ENCODE results near the gene MYO5A.
"Not testable (repeated sequence)": the region's sequence is repeated elsewhere in the genome, so short reads cannot be mapped to it uniquely, and the experiment has no call there.

Gene MYO5A

GRCh38 chr15:52540374-52541012 is 11.8 kb upstream of the MYO5A start:
- DNase-seq = no peak

GRCh38 chr15:52537459-52537858 is 8.8 kb upstream of the MYO5A start:
- DNase-seq = no peak

- no peak for DNase-seq
Measured at GRCh38 chr15:52532427-52532826, 3.7 kb upstream of the MYO5A start.

- no peak for DNase-seq
Measured at GRCh38 chr15:52529940-52530339, 1.3 kb upstream of the MYO5A start.

- peak; percentile 22 for DNase-seq
Measured at GRCh38 chr15:52529341-52529924, 753 bp upstream of the MYO5A start.

- peak; percentile 45 for DNase-seq
Measured at GRCh38 chr15:52527911-52528563, 643 bp downstream of the MYO5A start.

- no peak for DNase-seq
Measured at GRCh38 chr15:52527196-52527910, 1.3 kb downstream of the MYO5A start.

GRCh38 chr15:52524223-52525136 is 4.2 kb downstream of the MYO5A start:
- DNase-seq = no peak

- no peak for DNase-seq
Measured at GRCh38 chr15:52523647-52524046, 5.0 kb downstream of the MYO5A start.

- DNase-seq = no peak
Measured at GRCh38 chr15:52523192-52523591, 5.5 kb downstream of the MYO5A start.

- DNase-seq = no peak
Measured at GRCh38 chr15:52521682-52522081, 7.0 kb downstream of the MYO5A start.

- no peak for DNase-seq
Measured at GRCh38 chr15:52520421-52520820, 8.3 kb downstream of the MYO5A start.

GRCh38 chr15:52518487-52519371 is 10.0 kb downstream of the MYO5A start:
- no peak for DNase-seq

- DNase-seq = no peak
Measured at GRCh38 chr15:52517014-52517413, 11.7 kb downstream of the MYO5A start.

GRCh38 chr15:52515343-52515742 is 13.3 kb downstream of the MYO5A start:
- DNase-seq = no peak

- no peak for DNase-seq
Measured at GRCh38 chr15:52514482-52514881, 14.2 kb downstream of the MYO5A start.

- DNase-seq = not testable (repeated sequence)
Measured at GRCh38 chr15:52512869-52513268, 15.8 kb downstream of the MYO5A start.

GRCh38 chr15:52511084-52511483 is 17.6 kb downstream of the MYO5A start:
- DNase-seq = no peak

GRCh38 chr15:52509500-52510245 is 19.0 kb downstream of the MYO5A start:
- DNase-seq = no peak

- no peak for DNase-seq
Measured at GRCh38 chr15:52506549-52506948, 22.1 kb downstream of the MYO5A start.

GRCh38 chr15:52505151-52505550 is 23.5 kb downstream of the MYO5A start:
- DNase-seq = no peak

Data from activated gamma-delta T cell treated with Interleukin-2 at 50 U/mL for 16 hours (primary cell).